GF-D8 (cell line): ENCODE measurements around the gene ARHGAP27.
A peak's percentile ranks its signal among the peaks of the same experiment; 100 is the strongest.

Experiments
- DNase-seq: peaks from one replicate; lab custom pipeline; 2025; lab: John Stamatoyannopoulos, UW

ARHGAP27 gene

DNA sequence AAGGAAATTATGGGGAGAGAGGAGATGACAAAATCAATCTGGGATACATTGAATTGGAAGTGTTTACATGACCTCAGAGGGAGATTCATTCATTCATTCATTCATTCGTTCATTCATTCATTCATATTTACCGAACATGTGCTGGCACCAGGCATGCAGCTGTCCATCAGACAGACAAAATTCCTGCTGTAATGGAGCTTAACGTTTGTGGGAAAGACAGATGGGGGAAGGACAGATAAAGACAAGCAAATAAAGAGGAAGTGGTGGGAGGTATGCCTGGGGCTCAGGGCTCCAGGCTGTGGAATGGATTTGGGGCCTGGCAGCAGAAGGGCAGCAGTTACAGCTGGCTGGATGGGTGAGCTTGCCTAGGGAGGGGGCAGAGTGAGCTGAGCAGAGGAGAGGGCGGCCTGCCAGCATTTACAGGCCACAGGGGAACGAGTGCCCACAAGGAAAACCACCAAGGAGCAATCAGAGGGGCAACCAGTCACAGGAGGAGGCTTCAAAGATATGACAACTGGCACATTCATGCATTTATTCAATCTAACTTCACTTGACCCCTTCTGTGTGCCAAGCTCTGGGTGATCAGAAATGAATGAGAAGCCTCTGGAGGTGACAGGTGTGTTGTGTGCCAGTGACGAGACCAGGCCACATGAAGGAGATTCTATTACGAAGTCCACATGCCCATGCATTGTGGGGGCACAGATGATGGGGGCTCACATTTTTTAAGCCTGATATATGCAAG, 48.5 kb downstream of the ARHGAP27 start:
- peak; percentile 86 for DNase-seq

DNA sequence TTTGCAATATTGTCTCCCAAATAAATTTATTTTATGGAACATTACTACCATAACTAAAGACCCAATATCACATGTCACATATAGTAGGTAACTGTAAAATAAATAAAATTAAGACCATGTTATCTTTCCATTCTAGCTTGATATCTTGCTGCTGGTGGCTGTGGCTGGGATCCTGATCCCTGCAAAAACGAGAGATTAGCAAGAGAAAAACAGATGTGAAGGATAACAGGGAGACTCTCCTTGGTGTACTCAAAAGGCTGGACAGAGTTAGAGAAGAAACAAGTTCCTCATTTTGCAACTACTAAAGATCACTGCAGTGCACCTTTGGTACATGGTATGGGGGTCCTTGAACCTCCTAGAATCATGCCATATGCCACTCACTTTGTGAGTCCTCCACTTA, 49.7 kb downstream of the ARHGAP27 start:
- DNase-seq: peak; percentile 9

DNA sequence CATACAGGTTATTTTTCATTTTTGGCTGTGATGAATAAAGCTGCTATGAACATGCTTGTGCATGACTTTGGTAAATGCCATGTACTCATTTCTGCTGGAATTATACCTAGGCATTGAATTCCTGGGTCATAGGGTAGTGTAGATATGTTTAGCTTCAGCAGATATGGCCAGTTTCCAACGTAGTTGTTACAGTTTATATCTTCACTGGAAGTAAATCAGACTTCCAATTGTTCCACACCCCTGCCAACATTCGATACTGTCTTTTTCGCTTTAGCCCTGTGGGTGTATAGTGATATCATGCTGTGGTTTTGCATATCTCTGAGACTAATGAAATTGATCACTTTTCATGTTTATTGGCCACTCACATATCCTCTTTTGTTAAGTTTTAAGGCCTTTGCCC, 50.4 kb downstream of the ARHGAP27 start:
- DNase-seq: no peak

DNA sequence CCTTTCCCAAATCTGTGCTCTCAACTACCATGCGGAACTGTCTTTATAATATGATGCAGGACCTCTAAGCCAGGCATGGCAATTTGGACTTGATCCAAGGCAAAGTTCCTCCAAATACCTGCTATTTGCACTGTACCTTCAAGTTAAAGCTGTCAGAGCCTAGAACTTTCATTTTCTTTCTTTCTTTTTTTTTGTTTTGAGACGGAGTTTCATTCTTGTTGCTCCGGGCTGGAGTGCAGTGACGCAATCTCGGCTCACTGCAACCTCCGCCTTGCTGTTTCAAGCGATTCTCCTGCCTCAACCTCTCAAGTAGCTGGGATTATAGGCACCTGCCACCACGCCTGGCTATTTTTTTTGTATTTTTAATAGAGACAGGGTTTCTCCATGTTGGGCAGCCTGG, 51.7 kb downstream of the ARHGAP27 start:
- DNase-seq: no peak

DNA sequence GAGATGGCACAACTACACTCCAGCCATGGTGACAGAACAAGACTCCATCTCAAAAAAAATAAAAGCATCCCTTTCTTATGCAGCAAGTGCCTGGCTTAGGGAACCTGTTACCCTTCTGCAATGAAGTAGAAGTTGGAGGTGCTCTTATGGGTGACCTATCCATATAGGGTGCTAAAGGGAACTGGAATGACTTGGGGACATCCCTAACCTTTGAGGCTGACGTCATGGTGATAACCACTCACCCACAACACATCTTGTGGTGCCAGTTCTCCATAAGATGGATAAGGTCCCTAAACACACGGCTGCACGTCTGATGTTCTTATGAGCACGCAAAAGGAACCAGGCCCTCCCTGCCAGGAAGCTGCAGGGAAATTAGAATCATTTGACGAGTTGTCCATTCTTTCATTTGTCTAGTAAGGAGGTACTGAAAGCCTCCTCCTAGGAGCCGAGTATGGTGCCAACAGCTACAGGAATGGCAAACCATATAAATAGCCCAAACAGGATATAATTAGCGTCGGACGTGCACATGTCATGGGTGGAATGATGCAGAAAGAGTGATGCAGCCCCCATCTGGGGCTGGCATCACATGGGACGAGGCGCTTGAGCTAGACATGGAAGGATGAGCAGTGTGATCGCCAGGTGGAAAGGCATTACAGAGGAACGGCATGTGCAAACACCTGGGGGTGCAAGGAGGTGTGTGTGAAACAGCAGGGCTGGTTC, 52.5 kb downstream of the ARHGAP27 start:
- DNase-seq: no peak

DNA sequence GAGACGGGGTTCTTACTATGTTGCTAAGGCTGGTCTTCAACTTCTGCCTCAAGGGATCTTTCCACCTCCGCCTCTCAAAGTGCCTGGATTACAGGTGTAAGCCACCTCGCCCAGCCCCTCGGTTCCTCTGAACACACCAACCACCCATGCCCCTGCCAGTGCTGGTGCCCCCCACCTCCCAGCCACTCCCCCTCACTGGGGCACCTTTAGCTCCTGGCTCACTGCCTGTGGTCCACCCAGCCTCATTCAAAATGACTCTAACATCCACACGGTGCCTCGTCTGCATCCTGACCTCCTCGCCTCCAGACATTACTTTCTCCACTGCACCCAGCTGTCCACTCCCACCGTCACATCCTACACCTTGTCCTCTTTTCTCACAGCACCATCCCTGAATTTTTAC, 55.3 kb downstream of the ARHGAP27 start:
- DNase-seq: no peak

DNA sequence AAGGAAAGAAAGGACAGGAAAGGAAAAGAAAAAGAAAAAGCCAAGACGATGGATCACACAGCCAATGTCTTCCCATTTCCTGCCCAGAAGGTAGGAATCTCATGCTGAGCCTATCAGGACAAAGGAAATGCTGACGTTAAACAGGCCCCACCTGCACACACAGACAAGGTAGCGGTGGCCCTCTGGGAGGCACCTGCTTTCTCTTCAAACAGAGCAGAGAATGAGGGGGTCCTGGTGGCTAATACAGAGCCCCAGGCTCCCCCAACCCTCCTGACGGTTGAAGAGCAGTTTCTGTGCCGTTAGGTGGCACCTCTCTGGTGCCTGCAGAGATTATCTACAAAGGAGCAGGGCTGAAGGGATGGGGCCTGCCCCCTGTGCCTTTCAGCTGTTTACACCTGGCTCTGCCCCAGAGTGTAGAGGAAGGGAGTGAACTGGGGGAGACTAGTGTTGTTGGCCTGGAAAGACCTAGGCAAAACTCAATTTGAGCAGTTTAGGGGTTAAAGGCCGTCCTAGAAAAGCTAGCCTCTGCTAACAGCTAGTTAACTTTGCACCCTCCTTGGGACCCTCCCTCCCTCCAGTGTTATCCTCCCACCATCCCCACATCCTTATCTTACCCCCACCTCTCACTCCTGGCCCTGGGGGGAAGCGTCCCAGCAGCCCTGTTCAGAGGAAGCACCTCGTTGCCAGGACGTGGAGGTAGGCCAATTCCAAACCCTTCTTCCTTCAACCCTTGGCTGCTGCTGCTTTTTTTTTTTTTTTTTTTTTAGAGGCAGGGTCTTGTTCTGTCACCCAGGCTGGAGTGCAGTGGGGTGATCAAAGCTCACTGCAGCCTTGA, 56.3 kb downstream of the ARHGAP27 start:
- no peak for DNase-seq

DNA sequence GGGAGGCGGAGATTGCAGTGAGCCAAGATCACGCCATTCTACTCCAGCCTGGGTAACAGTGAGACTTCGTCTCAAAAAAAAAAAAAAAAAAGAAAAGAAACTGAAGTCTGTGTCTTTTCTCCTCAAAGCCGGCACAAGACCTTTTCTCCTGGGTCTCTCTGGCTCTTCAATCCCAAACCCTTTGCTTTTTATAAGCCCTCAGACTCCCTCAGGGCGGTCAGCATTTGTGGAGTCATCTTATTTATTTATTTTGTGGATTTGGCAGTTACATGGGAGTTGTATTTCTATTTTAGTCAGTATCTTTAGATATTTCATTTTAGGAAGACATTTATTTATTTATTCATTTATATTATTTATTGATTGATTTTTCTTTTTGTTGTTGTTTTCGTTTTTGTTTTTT, 58.2 kb downstream of the ARHGAP27 start:
- DNase-seq: no peak

DNA sequence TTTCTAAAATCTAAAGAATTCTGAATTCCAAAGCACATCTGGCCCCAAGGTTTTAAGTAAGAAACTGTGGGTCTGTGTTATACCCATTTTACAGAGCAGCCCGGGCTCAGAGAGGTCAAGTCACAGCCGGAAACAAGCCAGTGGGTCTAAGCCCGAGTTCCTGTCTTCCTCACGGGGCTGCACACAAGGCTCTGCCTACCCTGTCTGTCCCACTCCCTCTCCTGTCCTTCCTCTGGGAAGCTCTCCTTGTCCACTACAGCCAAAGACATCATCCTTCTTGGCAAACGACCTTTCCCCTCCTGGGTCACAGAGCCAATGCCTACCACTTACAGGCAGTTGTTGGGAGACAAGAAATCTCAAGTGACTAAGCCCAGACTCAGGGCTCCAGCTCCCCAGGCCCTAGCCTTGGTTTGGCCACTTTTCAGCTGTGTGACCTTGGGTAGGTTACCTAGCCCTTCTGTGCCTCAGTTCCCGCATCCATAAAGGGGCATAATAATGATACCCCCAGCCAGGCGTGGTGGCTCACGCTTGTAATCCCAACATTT, 60.3 kb downstream of the ARHGAP27 start:
- no peak for DNase-seq

DNA sequence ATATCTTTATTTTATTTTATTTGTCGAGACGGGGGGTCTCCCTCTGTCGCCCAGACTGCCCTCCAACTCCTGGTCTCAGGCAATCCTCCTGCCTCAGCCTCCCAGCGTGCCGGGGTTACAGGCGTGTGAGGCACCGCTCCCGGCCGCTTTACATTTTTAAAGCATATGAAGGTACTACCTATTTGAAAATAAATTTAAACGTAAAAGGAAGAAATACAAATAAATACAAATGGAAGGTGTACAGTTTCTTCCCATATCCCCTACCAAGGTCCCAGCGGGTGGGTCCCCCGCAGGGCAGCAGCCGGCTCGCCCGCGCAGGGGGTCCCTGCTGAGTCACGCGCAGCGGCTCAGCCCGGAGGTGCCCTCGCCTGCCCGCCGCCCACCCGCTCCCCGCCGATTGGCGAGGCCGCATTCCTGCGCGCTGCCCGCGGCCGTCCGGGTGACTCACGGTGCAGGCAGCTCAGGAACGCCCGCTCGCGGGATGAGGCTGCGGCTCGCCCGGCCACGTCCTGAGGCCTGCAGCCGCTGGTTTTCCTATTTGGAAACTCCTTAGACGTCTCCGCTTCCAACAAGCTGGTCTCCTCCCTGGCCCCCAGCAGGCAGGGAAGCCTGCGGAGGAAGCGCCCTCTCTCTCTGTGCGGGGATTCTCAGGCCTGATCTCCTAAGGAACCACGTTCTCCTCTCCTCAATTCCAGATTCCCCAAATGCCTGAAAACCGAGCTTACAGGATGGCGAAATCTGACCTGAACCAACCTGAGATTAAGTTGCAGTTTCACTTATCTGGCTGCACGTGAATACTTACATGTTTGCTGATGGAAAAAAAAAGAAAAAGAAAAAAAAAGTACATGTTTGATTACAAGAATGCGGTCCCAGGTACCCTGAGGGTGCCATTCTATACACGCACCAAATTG, 61.0 kb downstream of the ARHGAP27 start:
- DNase-seq: no peak

DNA sequence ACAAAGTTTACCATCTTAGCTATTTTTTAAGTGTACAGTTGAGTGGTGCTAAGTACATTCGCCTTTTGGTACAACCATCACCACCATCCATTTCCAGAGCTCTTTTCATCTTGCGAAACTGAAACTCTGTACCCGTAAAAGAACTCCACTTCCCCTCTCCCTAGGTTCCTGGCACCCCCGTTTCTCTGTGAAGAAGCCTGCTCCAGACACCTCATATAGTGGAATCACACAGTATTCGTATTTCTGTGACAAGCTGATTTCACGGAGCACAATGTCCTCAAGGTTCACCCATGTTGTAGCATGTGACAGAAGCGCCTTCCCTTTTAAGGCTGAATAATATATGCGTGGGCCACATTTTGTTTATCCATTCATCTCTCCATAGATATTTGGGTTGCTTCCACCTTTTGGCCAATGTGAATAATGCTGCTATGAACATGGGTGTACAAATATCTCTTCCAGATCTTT, 61.7 kb downstream of the ARHGAP27 start:
- no peak for DNase-seq

DNA sequence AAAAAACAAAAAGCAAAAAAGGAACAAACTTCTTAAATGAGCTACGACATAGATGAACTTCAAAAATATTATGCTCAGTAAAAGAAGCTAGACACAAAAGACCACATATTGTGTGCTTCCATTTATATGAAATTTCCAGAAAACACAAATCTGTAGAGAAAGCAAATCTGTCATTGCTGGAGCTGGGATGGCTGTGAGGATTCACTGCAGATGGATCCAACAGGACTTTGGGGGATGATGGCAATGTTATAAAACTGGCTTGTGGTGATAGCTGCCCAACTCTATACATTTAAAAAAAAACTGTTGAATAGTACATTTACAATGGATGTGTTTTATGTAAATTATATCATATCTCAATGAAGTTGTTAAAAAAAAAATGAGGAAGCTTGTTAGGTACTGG, 63.2 kb downstream of the ARHGAP27 start:
- DNase-seq: no peak

DNA sequence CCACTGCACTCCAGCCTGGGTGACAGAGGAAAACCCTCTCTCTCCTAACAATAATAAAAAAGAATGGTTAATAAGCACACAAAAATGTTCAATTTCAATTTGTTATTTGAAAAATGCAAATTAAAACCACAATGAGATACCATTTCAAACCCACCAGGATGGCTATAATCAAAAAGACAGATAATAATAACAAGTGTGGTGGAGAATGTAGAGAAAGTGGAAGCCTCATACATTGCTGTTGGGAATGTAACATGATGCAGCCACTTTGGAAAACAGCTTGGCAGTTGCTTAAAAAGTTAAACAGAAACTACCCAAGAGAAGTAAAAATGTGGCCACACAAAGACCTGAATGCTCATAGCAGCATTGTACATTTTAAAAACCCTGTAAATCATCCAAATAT, 64.0 kb downstream of the ARHGAP27 start:
- DNase-seq: no peak

DNA sequence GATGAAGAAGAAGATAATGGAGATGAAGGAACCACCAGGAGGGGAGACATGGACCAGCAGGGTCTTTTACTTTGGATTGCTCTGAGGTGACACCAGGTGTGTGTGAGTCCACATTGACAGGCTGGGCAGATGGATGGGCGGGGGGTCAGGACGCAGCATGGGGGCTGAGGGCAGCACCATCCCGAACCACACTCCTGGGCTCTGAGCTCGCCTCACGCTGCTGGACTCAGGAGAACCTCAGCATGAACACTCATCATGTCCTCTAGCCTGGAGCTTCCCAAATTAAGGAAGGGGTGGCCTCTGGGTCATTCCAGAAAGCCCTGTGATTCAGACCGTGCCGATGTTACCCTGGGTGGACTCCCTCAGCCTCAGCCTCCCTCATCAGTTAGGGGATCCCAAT, 65.5 kb downstream of the ARHGAP27 start:
- DNase-seq: no peak

DNA sequence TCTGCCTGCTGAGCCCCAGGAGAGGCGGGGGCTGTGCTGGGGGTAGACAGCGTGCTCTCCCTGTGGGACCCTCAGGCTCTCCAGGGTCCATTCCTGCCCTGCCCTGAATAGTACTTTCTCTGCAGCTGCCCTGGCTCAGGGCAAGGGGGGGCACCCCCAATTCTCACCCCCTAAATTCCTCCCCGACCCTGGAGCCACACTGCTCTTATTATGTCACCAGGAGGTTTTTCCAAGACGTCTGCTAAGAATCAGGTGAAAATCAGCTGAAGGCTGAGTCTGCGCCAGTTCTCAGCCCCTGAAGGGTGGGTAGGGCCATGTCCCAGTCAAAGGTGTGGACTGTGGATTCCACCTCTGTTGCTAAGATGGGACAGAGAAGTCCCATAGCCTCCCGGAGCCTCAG, 66.0 kb downstream of the ARHGAP27 start:
- no peak for DNase-seq

DNA sequence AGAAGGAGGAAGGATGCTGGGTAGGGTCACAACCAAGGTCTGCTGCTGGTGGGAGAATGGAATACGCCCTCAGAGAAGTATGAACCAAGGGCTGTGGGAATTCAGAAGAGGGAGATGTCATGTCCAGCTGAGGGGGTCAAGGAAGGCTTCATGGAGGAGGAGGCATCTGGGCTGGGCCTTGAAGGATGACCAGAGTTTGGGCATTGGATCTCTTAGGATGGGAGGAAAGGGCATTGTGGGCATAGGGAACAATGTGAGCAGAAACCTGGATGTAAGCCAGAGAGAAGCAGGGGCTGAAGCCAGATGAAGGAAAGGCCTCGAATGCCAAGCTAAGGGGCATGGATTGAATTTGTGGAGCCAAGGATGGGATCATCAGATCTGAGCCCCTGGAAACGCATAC, 66.6 kb downstream of the ARHGAP27 start:
- no peak for DNase-seq

DNA sequence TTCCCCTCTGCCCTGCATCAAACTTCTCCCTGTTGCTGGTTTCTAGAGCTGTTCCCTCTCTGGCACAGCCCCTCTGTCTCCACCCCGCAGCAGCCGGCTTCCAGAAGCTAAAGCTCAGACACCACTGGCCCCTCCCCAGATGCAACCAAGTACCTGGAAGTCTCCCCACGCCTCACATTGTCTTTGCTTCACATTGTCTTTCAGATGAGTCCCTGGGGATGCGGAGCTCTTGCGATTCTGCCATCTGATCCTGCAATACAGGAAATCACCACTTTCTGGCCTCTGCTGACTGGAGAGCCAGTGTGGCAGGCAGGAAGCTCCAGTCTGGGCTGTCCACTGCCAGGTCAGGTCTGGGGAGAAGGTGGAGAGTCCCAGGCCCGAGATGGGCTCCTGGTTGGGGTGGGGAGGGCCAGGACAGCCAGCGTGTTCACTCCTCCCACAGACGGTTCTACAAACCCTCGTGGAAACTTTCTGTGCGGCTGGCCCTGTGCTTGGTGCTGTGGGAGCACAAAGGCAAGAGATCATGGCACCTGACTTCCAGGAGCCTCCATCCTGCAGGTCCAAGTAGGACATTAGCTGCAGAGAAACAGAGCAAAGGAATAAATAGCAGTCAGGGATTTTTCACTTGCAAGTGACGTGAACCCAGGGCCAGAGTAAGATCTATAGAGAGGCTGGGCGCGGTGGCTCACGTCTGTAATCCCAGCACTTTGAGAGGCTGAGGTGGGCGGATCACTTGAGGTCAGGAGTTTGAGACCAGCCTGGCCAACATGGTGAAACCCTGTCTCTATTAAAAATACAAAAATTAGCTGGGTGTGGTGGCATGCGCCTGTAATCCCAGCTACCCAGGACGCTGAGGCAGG, 67.9 kb downstream of the ARHGAP27 start:
- no peak for DNase-seq

DNA sequence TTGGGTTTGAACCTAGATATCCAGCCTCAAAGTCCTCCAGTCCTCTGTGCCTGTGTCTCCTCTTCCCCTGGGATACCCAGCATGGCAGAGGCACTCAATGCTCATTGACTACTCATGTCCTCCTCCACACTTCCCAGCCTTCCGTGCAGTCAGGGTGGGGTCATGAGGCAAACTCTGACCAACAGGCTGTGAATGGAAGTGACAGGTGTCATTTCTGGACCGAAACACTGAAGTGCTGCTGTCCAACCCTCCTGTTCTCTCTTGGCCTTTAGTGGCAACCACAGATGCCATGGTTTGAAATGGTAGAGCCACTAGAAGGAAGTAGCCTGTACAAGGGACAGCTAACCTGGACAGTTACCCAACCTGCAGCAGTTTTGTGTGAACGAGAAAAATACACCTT, 69.2 kb downstream of the ARHGAP27 start:
- DNase-seq: no peak

DNA sequence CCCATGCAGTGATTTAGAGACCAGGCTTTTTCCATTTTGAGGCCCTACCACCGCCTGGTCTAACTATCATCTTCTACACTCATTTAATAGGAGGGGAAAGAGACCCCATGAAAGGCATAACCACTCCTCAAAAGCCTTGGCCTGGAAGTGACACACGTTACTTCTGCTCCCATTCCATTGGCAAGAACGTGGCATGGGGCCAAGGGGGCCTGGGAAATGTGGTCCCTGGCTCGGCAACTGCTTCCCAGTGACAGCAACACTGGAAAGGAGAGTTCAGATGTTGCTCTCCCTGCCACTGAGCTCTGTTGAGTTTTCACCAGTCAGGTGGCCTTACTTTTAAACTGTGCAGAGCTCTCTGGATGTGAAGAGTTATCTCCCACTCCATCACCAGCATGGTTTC, 70.7 kb downstream of the ARHGAP27 start:
- no peak for DNase-seq

DNA sequence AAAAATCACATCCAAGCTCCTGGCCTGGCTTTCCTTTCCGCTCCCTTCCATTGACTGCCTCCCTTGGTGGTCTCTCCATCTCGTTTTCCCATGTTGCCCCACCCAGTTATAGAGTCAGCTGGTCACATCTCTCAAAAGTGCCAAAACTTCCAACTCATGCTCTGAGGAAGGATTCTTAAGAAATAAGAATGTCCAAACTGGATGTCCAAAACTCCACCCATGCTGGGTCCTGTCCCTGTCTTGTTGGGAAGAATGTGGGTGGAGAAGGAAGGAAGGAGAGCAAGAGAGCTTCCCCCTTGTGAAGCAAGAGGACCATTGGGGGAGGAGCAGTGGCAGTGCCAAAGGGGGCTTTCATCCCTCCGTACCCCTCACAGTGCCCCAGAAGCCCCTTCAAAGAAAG, 71.2 kb downstream of the ARHGAP27 start:
- no peak for DNase-seq
